GM12878 (cell line): Measurements from ENCODE around the gene KITLG. TPM values are rescaled to one million over a fixed set of nuclear protein-coding genes. Genes with fewer than 3 reads are reported as not detected.

ENCODE experiments used
- ATAC-seq: fragments of 200-7000 bp; cut with Tn5 transposase; 3 replicates; pipeline ENCODE4 v1.9.1; 2020; ENCODE audit warnings: mild to moderate bottlenecking, moderate library complexity
- BruUV-seq: library from RNA; stranded (reverse); fragments of 400-500 nt; replicated peaks from 2 replicates; lab custom pipeline; 2021; lab: Mats Ljungman, UMichigan
- CTCF ChIA-PET: fragments of 300-600 bp; sonication (Branson Sonifier 250); formaldehyde crosslinking; extraction: SDS; loops from one replicate; lab custom pipeline; 2021; ENCODE audit warnings: inconsistent platforms; lab: Yijun Ruan, JAX
- POLR2A ChIA-PET: fragments of 350-600 bp; formaldehyde crosslinking; extraction: SDS; loops from one replicate; lab custom pipeline; 2021; ENCODE audit warnings: inconsistent platforms; lab: Charles Lee
- RAD21 ChIA-PET: fragments of 300-600 bp; sonication (Branson Sonifier 250); formaldehyde crosslinking; loops from one replicate; lab custom pipeline; 2023; ENCODE audit warnings: antibody characterized with exemption; ENCODE audit not compliant: unreplicated experiment; lab: Charles Lee
- SMC1A ChIA-PET: fragments of 300-600 bp; sonication (Branson Sonifier 250); formaldehyde crosslinking; loops from one replicate; lab custom pipeline; 2023; ENCODE audit not compliant: unreplicated experiment, uncharacterized antibody; lab: Charles Lee
- DNase-seq: peaks from one replicate; pipeline ENCODE4 v3.0.0-alpha.2; 2011; ENCODE audit warnings: low read depth, low spot score
- FAIRE-seq: peaks from 3 replicates; lab custom pipeline; 2011; peaks lifted over from hg19 to GRCh38; lab: Jason Lieb, UNC
- H2AFZ ChIP-seq: 2 replicates; pipeline ENCODE4 v1.6.0; 2011; ENCODE audit warnings: low read depth, low read length, control low read depth; ENCODE audit not compliant: control insufficient read depth
- H3K27ac ChIP-seq: 2 replicates; pipeline ENCODE4 v1.5.1; 2011; ENCODE audit warnings: control low read depth; ENCODE audit not compliant: control insufficient read depth, insufficient read depth
- H3K27me3 ChIP-seq, 2 experiments: replicated peaks in 1 of 2; 2 replicates each; pipeline versions ENCODE4 v1.6.0 to v1.6.1; 2011; ENCODE audit warnings: low read length in 1 of 2; ENCODE audit not compliant: control insufficient read depth in 2 of 2, insufficient read depth in 2 of 2
- H3K36me3 ChIP-seq, 2 experiments: 2 replicates each; pipeline ENCODE4 v1.5.1; 2011; ENCODE audit warnings: low read length in 1 of 2; ENCODE audit not compliant: control insufficient read depth in 2 of 2, insufficient read depth in 2 of 2
- H3K4me1 ChIP-seq: 2 replicates; pipeline ENCODE4 v1.6.1; 2011; ENCODE audit warnings: mild to moderate bottlenecking, low read length, moderate library complexity, mixed read lengths; ENCODE audit not compliant: control insufficient read depth, insufficient read depth
- H3K4me2 ChIP-seq: 2 replicates; pipeline ENCODE4 v1.6.0; 2011; ENCODE audit warnings: control low read depth; ENCODE audit not compliant: control insufficient read depth, insufficient read depth
- H3K4me3 ChIP-seq: fragments of 200-600 bp; sonication (generic); 2 replicates; pipeline ENCODE4 v1.5.1; 2016
- H3K79me2 ChIP-seq: 2 replicates; pipeline ENCODE4 v1.6.0; 2011; ENCODE audit warnings: low read length; ENCODE audit not compliant: control insufficient read depth, insufficient read depth
- H3K9ac ChIP-seq: 2 replicates; pipeline ENCODE4 v1.8.0; 2011; ENCODE audit warnings: low read length, control low read depth, mixed read lengths; ENCODE audit not compliant: control insufficient read depth, insufficient read depth
- H3K9me3 ChIP-seq: replicated peaks from 3 replicates; pipeline ENCODE4 v1.5.1; 2011; ENCODE audit warnings: mild to moderate bottlenecking, low read length; ENCODE audit not compliant: control insufficient read depth, insufficient read depth
- H4K20me1 ChIP-seq: 2 replicates; pipeline ENCODE4 v1.6.0; 2011; ENCODE audit not compliant: control insufficient read depth, insufficient read depth
- CBX3 ChIP-seq: fragments of 200-600 bp; sonication (generic); IDR thresholded peaks from 2 replicates; pipeline ENCODE4 v1.6.1; 2016; ENCODE audit warnings: low read depth, borderline replicate concordance
- DPF2 ChIP-seq: fragments of 450-650 bp; IDR thresholded peaks from 2 replicates; pipeline ENCODE4 v1.6.1; 2017; ENCODE audit warnings: mild to moderate bottlenecking
- E4F1 ChIP-seq: fragments of 450-650 bp; IDR thresholded peaks from 2 replicates; pipeline ENCODE4 v1.6.1; 2018; ENCODE audit warnings: borderline replicate concordance, mild to moderate bottlenecking; ENCODE audit not compliant: partially characterized antibody
- EED ChIP-seq: sonication (generic); IDR thresholded peaks from 2 replicates; pipeline ENCODE4 v1.6.1; 2016; ENCODE audit warnings: antibody characterized with exemption, low read depth
- HSF1 ChIP-seq: fragments of 150-350 bp; IDR thresholded peaks from 2 replicates; pipeline ENCODE4 v1.6.1; 2014; ENCODE audit warnings: mild to moderate bottlenecking, low read depth, low read length
- KAT2A ChIP-seq: conservative IDR thresholded peaks from 2 replicates; pipeline ENCODE4 v1.6.1; 2011; ENCODE audit warnings: low read depth, low read length; ENCODE audit not compliant: control insufficient read depth
- LARP7 ChIP-seq: fragments of 450-650 bp; IDR thresholded peaks from 2 replicates; pipeline ENCODE4 v1.6.1; 2017; ENCODE audit warnings: mild to moderate bottlenecking
- MLLT1 ChIP-seq: fragments of 450-650 bp; IDR thresholded peaks from 2 replicates; pipeline ENCODE4 v1.6.1; 2016; ENCODE audit warnings: mild to moderate bottlenecking
- PML ChIP-seq: IDR thresholded peaks from 2 replicates; pipeline ENCODE4 v1.6.1; 2012; ENCODE audit warnings: low read length, inconsistent platforms
- RAD51 ChIP-seq: fragments of 450-650 bp; IDR thresholded peaks from 2 replicates; pipeline ENCODE4 v1.6.1; 2016; ENCODE audit warnings: moderate library complexity, mild to moderate bottlenecking, inconsistent platforms
- SMC3 ChIP-seq: IDR thresholded peaks from 2 replicates; pipeline ENCODE4 v1.6.1; 2011; ENCODE audit warnings: low read length, improper control_type of control experiment, borderline replicate concordance
- TCF7 ChIP-seq: IDR thresholded peaks from 2 replicates; pipeline ENCODE4 v1.6.1; 2014; ENCODE audit warnings: antibody characterized with exemption, borderline replicate concordance
- WGBS: methylation state at CpG from one replicate; pipeline ENCODE4 v1.1.6; 2016; ENCODE audit warnings: low lambda C conversion rate; ENCODE audit not compliant: insufficient replicate concordance, insufficient coverage; ENCODE audit errors: missing lambda C conversion rate; 5-methylcytosine and 5-hydroxymethylcytosine counted together
- in situ Hi-C: fragments of 300-500 bp; cut with MboI; formaldehyde crosslinking; loops from 9 replicates; pipeline ENCODE4 v1.14.3; 2018; ENCODE audit warnings: mixed read lengths
- intact Hi-C: fragments of 100-400 bp; cut with micrococcal nuclease; formaldehyde crosslinking; loops from one replicate; pipeline ENCODE4 v1.14.2; 2022; ENCODE audit not compliant: unreplicated experiment
- polyA plus RNA-seq, 11 experiments: library from polyadenylated mRNA; depleted of rRNA in 4 of 11; unstranded in 6 of 11; stranded (reverse) in 5 of 11; fragments of >200 nt; fragmentation: Nextera tagmentation in 4 of 11; fragmentation: Illumina TruSeq in 1 of 11; extraction: Ambion mirVana in 4 of 11; extraction: Trizol in 1 of 11; gene quantifications; 1 replicate in 1 of 11; 2 replicates in 10 of 11; pipeline versions ENCODE4 v1.2.1 to v1.2.3, GENCODE V29; 2011 to 2016; ENCODE audit warnings: inconsistent platforms in 2 of 11, missing spikeins in 2 of 11, low read depth in 1 of 11
- total RNA-seq, 4 experiments: library from RNA; depleted of rRNA in 3 of 4; stranded (reverse); fragments of >200 nt in 3 of 4; fragmentation: Illumina TruSeq in 1 of 4; extraction: Trizol in 1 of 4; gene quantifications; 2 replicates each; pipeline versions ENCODE4 v1.2.1 to v1.2.3, GENCODE V29; 2013 to 2021

The KITLG gene
- total and polyA plus RNA-seq, 10 of the 15 experiments (the other 5 are each of a cell fraction or from before 2014, with no cell fraction given) = 0.02 to 0.51 (median 0.09) TPM; not detected in 1

DNA sequence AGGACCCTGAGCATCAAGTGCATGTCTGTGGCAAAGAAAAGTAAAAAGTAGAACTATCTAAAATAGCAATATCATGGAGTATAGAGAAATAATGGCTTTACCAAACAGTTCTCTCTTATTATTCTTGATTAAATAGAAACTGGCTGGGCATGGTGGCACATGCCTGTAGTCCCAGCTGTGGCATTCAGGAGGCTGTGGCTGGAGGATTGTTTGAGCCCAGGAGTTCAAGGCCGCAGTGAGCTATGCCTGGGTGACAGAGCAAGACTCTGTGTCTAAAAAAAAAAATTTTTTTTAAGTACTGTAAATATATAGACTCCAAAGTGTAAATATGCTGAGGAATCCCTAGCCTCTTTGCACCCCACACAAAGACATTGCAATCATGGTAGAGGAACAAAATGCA is 121.9 kb downstream of the KITLG start (continued):
- TF ChIP-seq LARP7 = no peak
- no peak for TF ChIP-seq PML
- TF ChIP-seq KAT2A = no peak
- no peak for TF ChIP-seq RAD51

- no peak for DNase-seq
- Histone ChIP-seq H2AFZ (no peak overlapping the region), H3K27me3 (no peaks in the 10 kb centered on the region), H3K4me3 (no peak overlapping the region), H3K9ac (no peak overlapping the region), H3K36me3 (no peaks in the 10 kb centered on the region), H3K9me3 (no peaks in the 10 kb centered on the region), H4K20me1 (no peaks in the 10 kb centered on the region), H3K4me1 (no peaks in the 10 kb centered on the region)
- in situ Hi-C loops (no loop called here), intact Hi-C loops (no loop called here)
- ChIA-PET RAD21 (no interaction called here), POLR2A (no interaction called here), CTCF (no interaction called here)
- FAIRE-seq = no peak
- no peak for TF ChIP-seq DPF2
- TF ChIP-seq, all 136 proteins: peak for 0
- SMC1A ChIA-PET = interaction anchor here (0.8 kb wide), 1 partner anchor 183 kb away, joined by 3 read pairs; no protein-coding TSS in a partner anchor
- no peak overlapping the region for H3K4me2 ChIP-seq
- ATAC-seq = no peak
- no peak overlapping the region for H3K27ac ChIP-seq
- no peaks in the 10 kb centered on the region for H3K79me2 ChIP-seq
- no TSS peak for BruUV-seq
Measured at GRCh38 chr12:88453323-88453722, 126.9 kb downstream of the KITLG start.

GRCh38 chr12:88451205-88451604 is 129.1 kb downstream of the KITLG start:
- Histone ChIP-seq H3K4me2 (no peak overlapping the region), H3K27ac (no peak overlapping the region), H3K36me3 (no peaks in the 10 kb centered on the region), H2AFZ (no peak overlapping the region), H3K9me3 (no peaks in the 10 kb centered on the region), H3K27me3 (no peaks in the 10 kb centered on the region), H3K4me3 (no peak overlapping the region), H4K20me1 (no peaks in the 10 kb centered on the region), H3K9ac (no peak overlapping the region), H3K4me1 (no peaks in the 10 kb centered on the region), H3K79me2 (no peaks in the 10 kb centered on the region)
- intact Hi-C loops (no loop called here), in situ Hi-C loops (no loop called here)
- CTCF ChIA-PET = no interaction called here
- FAIRE-seq (no peak), ATAC-seq (no peak), DNase-seq (no peak)
- SMC1A ChIA-PET = no interaction called here
- BruUV-seq = no TSS peak
- RAD21 ChIA-PET = no interaction called here
- POLR2A ChIA-PET = no interaction called here
- WGBS = 33% methylated on average over 3 of the region's 3 CpGs
- TF ChIP-seq MLLT1 (no peak), CBX3 (no peak), E4F1 (no peak), HSF1 (no peak), TCF7 (no peak), SMC3 (no peak), EED (no peak)
